Fibroblast of skin of left biceps (primary cell): ENCODE measurements around the gene ATP6AP1.
A peak's percentile ranks its signal among the peaks of the same experiment; 100 is the strongest.
"Not testable (repeated sequence)": the region's sequence is repeated elsewhere in the genome, so short reads cannot be mapped to it uniquely, and the experiment has no call there.

ENCODE experiments used
- DNase-seq, 2 experiments: peaks; one replicate each; pipeline ENCODE4 v3.0.0-alpha.2; 2013; ENCODE audit warnings: low read depth in 2 of 2

Gene ATP6AP1

GRCh38 chrX:154428176-154429171, at the start of gene ATP6AP1:
TSS of gene ATP6AP1 (plus strand) at chrX:154428677. CDS start at chrX:154428693, 16 bp downstream.
- peak; percentile 85 for DNase-seq

GRCh38 chrX:154378799-154379568, 49.5 kb upstream of the ATP6AP1 start, which contains the start of gene EMD:
TSS of gene EMD (plus strand) at chrX:154379295. CDS start at chrX:154379485, 190 bp downstream.
- peak; percentile 95 for DNase-seq

GRCh38 chrX:154379569-154379951, 48.9 kb upstream of the ATP6AP1 start:
- DNase-seq: no peak

- DNase-seq: no peak
These were observed 48.3 kb upstream of the ATP6AP1 start for GRCh38 chrX:154380153-154380552.

GRCh38 chrX:154380787-154381186, 47.7 kb upstream of the ATP6AP1 start:
- no peak for DNase-seq

- no peak for DNase-seq
These were observed 47.2 kb upstream of the ATP6AP1 start for GRCh38 chrX:154381271-154381670.

GRCh38 chrX:154382483-154383069, 45.9 kb upstream of the ATP6AP1 start:
- no peak for DNase-seq

- no peak for DNase-seq
These were observed 44.9 kb upstream of the ATP6AP1 start for GRCh38 chrX:154383359-154384283.

- DNase-seq: no peak
These were observed 44.1 kb upstream of the ATP6AP1 start for GRCh38 chrX:154384284-154384892.

GRCh38 chrX:154388094-154388493, 40.4 kb upstream of the ATP6AP1 start:
- DNase-seq: not testable (repeated sequence)

- DNase-seq: not testable (repeated sequence)
These were observed 39.8 kb upstream of the ATP6AP1 start for GRCh38 chrX:154388649-154389048.

GRCh38 chrX:154389812-154390747, 38.4 kb upstream of the ATP6AP1 start:
- not testable (repeated sequence) for DNase-seq

- not testable (repeated sequence) for DNase-seq
These were observed 32.1 kb upstream of the ATP6AP1 start for GRCh38 chrX:154396363-154396762.

- DNase-seq: no peak
These were observed 31.2 kb upstream of the ATP6AP1 start for GRCh38 chrX:154396973-154397887.

GRCh38 chrX:154397888-154398667, 30.4 kb upstream of the ATP6AP1 start, which contains the start of gene RPL10:
TSS of gene RPL10 (plus strand) at chrX:154398377. CDS start at chrX:154398520, 143 bp downstream.
- peak; percentile 92 to 93 for DNase-seq

- DNase-seq: peak in 1 of 2 experiments; percentile 57
These were observed 29.6 kb upstream of the ATP6AP1 start for GRCh38 chrX:154398668-154399526.
